ENCODE data around the gene CEMIP2.

The CEMIP2 gene

DNA sequence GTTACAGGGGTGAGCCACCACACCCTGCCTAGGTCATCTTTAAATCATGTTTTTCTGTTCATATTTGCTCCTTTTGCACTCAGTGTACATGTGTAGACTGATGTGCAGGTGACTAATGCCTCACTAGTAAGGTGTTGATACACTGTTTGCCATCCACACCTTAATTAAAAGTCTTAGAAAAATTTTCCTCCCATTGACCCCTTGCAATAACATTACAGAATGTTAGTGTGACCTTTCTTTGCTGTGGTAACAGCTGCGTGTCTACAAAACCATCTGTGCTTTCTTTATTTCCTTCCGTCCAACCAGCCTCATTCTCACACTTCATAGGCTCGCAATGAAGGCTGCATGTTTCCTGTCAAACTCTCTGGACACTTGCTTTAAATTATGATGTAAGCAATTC, 6.6 kb upstream of the CEMIP2 start:
- DNase-seq (ENCODE audit: low spot score), result no peak

DNA sequence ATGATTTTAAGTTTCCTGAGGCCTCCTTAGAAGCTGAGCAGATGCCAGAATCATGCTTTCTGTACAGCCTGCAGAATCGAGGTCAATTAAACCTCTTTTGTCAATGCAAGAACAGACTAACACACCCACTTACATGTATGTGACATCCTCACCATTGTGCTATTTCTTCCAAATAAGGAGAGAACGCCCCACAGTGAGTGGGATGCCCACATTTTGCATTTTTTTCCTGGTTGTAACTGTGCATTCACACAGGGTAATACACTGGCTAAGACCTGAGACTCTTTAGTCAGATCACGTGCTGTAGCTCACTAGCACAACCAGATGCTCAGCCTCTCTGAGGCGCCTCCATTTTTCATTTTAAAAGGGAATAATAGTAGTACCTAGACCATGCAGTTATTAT, 4.4 kb upstream of the CEMIP2 start:
- no peak for DNase-seq (ENCODE audit: low spot score)

GRCh38 chr9:71770170-71770569, 1.9 kb upstream of the CEMIP2 start:
- DNase-seq (ENCODE audit: low spot score), result no peak

GRCh38 chr9:71769175-71770161, 1.2 kb upstream of the CEMIP2 start:
- peak; percentile 60 for DNase-seq (ENCODE audit: low spot score)

- DNase-seq (ENCODE audit: low spot score), result peak; percentile 51
Measured at GRCh38 chr9:71767776-71768321, 464 bp downstream of the CEMIP2 start.

DNA sequence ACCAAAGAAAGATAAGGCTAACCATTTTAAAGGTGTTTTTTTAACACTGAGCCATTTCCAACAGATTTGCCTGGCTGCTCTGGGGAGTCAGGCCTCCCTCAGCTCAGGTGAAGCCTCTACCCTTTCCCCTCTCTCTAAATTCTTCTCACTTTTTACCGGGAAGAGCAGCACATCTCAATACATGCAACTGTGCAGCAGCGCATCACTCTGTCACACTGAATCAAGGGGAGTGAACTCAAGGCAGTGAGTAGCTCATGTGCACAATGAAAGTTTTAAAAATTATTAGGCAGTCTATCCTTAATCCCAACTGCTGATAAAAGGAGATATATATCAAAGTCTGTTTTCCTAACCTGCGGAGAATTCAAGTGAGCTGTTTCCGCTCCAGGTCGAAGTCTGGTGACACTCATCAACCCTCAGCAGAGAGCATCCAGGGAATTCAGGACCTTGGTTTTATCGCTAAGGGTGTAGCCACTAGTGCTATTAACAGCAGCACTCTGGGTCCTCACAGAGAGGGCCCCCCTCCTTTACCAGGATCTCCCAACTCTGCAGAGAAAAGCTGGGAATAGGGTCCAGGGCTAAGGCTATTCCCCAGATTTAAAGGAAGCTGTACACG, 1.0 kb downstream of the CEMIP2 start:
- DNase-seq (ENCODE audit: low spot score), result peak; percentile 28

DNA sequence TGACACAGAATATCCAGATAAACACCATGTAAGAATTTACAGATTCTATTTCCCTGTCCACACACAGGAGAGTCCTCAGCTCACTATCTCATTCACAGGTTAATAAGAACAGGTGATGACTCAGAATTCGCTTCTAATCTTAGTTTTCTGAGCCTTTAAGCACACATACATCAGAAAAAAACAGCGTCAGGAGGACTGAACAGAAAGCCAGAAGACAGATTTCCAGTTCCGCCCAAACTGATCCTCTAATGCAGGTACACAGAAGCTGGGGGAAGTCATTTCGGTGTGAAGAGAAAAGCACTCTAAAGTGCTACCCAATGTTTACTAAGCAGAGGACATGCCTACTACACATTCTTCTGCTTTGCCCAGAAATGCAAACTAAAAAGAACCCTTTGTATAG, 1.6 kb downstream of the CEMIP2 start:
- DNase-seq (ENCODE audit: low spot score), result no peak

DNA sequence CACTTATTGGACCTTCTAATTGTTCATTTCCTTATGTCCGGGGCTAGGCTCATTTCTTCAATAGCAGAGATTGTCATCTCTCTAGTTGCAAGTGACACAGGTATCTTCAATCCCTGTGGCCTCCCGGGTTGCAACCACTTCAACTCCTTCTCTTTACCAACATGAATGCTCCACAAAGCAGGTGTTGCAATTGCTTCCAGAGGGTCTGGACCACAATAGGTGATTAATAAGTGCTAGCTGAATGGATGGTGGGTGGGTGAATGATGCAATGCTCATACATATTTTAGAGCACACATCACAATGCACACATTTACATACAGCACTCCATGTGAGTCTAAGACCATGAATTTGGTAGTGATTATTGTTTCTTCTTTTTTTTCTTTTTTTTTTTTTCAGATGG, 2.6 kb downstream of the CEMIP2 start:
- peak; percentile 11 for DNase-seq (ENCODE audit: low spot score)

- no peak for DNase-seq (ENCODE audit: low spot score)
Measured at GRCh38 chr9:71764891-71765290, 3.4 kb downstream of the CEMIP2 start.

DNA sequence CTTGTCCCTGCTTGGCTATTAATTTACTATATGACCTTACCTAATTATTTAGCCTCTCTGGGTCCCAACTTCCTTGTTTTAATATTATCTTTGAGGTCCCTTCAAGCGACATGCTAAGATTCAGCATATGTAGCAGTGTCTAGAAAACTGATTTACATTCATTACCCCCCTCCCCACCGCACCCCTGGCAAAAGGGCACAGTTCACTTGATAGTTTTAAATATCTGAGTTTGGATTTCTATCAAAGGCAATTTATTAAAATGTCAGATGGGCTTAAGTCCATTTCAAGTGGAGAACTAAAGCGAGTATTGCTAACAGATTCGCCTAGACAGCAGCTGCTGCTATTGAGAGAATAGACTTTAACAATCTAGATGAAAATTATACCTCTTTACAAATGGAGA, 3.9 kb downstream of the CEMIP2 start:
- no peak for DNase-seq (ENCODE audit: low spot score)

DNA sequence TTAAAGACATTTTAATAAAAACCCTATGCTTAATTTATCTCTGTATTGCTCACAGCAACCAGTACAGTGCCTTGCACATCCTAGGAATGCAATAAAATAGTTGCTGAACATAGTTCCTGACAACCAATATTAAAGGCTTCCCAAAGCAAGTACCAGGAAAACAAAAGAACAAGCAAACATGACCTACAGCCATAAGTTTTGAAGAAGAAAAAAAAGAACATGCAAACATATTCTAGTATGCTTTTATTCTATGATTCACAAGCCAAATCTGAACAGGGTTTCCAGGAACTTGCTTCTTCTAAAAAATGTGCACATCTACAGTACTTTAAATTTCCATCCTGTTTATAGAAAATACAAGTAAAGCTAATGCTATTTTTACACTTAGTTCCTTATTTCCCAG, 4.5 kb downstream of the CEMIP2 start:
- no peak for DNase-seq (ENCODE audit: low spot score)

DNA sequence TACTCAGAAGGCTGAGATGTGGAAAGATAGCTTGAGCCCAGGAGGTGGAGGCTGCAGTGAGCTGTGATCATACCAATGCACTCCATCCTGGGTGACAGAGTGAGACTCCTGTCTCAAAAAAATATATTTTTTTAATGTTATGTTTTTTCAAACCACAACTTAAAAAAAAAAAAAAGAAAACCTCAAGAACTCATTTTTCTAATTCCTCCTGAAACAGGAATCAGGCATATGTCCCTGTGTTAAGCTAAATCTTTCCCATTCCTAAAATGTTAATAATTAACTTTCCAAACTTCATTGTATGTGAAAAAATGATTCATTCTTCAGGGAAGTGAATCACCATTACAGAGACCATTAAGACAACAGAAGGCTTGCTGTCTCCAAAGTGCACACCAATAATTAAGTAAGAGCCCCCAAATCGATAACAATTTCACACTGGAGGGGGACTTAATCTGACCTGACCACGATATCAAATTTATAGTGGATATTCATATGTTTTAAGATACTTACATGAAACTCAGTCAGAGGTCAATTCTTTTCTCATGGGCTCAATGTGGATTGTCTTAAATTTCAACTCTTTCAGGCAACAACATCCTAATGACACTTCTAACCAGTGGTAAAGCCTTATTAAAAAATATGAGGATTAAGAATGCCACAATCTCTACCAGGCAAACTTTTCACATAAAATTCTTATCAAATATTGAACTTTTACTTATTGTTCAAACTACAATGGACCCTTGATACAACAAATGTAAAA, 5.2 kb downstream of the CEMIP2 start:
- DNase-seq (ENCODE audit: low spot score), result peak; percentile 47

GRCh38 chr9:71761938-71762353, 6.4 kb downstream of the CEMIP2 start:
- no peak for DNase-seq (ENCODE audit: low spot score)

DNA sequence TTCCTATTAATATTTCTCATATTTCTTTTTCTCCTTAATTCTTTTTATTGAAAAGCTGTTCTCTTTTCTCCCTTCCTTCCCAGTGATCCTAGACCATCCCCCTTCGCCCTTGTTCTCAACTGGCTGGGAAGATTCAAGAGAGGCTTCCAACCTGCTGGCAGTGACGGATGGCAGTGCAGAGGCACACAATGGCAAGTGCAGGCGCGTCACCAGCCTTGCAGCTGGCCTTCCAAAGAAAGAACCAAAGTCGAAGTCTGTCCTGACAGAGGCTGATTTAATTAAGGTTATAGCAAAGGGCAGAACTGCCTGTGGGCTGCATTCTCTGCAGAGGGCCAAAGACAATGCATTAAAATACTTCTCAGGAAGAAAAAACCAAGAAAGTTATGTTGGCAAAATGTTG, 7.4 kb downstream of the CEMIP2 start:
- DNase-seq (ENCODE audit: low spot score), result no peak

DNA sequence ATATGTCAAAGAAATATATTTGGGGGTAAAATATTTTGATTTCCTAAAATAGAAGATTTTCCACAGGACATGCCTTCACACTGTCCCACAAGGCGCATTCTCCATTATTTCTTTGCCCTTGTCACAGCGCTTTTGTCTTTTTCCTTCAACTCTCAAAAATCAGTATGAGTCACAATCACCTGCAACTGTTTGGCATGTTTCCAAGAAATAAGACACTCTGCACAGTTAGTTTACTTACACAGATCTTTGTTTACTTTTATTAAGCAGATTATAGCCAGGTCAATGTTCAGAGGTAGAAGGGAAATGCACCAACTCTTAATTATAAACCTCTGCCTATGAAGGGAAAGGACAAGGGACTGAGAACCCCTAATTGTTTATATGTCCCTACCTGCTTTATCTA, 9.5 kb downstream of the CEMIP2 start:
- peak; percentile 28 for DNase-seq (ENCODE audit: low spot score)

GRCh38 chr9:71758277-71758676, 10.0 kb downstream of the CEMIP2 start:
- no peak for DNase-seq (ENCODE audit: low spot score)

DNA sequence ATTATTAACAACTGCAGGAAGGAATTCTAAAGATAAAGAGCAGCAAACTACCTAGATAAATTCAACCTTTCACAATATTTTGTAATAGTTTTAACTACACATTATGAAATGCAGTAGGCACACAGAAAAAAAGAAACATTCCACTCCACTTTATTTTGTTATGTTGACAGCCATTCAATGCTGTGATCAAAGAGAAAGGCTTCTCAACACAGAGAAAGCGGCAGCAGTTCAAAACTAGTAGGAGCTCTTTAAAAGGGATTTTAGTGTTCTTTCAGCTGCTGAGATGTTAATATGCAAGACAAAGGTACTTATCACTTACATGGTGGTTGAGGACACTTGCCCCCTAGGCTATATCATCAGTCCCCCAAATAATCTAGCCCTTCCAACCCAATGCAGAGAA, 11.6 kb downstream of the CEMIP2 start:
- no peak for DNase-seq (ENCODE audit: low spot score)

DNA sequence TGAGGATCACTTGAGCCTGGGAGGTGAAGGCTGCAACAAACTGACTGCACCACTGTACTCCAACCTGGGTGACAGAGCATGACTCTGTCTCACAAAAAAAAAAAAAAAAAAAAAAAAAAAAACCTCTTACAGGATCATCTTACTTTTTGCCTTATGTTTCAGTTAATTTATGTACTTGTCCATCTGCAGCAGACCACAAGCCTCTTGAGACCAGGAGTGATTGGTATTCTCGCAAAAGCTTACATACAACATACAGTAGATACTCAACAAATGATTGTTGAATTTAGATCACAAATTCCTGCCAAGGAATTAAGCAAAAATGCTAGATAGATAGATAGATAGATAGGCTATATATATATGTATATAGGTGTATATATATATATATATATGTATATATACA, 12.4 kb downstream of the CEMIP2 start:
- no peak for DNase-seq (ENCODE audit: low spot score)

- DNase-seq (ENCODE audit: low spot score), result no peak
Measured at GRCh38 chr9:71755230-71755629, 13.1 kb downstream of the CEMIP2 start.

DNA sequence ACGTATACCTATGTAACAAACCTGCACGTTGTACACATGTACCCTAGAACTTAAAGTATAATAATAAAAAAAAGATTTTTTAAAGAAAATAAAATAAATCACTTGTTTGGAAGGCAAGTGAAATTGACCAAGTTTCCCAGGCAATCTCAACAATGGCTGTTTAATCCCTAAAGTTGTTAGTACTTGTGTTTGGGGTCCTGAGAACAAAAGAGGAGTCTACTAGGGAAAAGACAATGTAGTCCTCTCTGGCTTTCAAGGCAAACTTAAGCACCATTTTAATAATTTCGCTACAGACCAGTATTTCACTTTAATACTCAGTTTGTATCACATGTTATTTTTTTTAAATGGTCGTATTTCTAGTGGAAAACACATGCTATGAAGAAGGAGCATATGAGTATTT, 14.2 kb downstream of the CEMIP2 start:
- DNase-seq (ENCODE audit: low spot score), result no peak

GRCh38 chr9:71752928-71753327, 15.4 kb downstream of the CEMIP2 start:
- DNase-seq (ENCODE audit: low spot score), result no peak

GRCh38 chr9:71752352-71752751, 16.0 kb downstream of the CEMIP2 start:
- no peak for DNase-seq (ENCODE audit: low spot score)
